ENCODE results near the gene OR2T2.
"Not testable (repeated sequence)": the region's sequence is repeated elsewhere in the genome, so short reads cannot be mapped to it uniquely, and the experiment has no call there.

Gene OR2T2

DNA sequence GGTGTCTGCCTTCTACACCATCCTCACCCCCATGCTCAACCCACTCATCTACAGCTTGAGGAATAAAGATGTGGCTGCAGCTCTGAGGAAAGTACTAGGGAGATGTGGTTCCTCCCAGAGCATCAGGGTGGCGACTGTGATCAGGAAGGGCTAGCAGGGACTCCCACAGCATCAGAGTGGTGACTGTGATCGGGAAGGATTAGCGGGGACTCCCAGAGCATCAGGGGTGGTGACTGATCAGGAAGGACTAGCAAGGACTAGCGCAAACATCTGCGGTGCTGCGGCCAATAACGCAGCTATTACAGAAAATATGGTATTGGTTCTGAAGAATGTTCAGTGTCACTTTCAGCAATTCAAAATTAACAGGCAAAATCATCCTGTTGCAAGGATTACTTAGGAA, 8.2 kb downstream of the OR2T2 start:
- DNase-seq: not testable (repeated sequence)

DNA sequence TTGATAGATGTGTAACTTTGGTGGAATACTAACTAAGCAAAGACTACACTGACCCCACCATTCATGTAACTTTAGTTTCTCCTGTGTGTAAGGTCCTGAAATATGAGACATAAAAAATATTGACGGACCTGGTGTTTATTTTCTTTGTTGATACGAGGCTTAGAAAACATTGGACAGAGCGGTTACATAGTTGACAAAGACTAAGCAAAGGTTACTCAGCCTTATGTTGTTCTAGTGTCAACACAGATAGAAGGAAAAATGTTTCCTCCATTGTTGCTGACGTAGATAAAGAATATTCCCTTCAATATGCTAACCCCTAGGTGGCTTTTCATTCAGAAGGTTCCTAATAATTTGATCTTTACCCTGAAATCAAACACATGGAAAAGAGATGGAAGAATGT, 9.6 kb downstream of the OR2T2 start:
- DNase-seq: not testable (repeated sequence)

DNA sequence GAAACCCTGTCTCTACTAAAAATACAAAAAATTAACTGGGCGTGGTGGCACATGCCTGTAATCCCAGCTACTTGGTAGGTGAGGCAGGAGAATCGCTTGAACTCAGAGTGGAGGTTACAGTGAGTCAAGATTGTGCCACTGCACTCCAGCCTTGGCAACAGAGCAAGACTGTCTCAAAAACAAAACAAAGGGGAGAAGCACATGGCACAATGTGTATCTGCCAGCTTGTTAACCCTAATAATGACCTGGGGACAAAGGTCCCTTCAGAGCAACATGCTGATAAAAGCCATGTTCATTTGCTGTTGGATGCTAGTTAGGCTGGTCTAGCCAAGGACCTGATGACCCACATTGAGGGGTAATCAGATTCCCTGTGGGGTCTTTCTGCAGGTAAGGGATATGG, 11.2 kb downstream of the OR2T2 start:
- not testable (repeated sequence) for DNase-seq

DNA sequence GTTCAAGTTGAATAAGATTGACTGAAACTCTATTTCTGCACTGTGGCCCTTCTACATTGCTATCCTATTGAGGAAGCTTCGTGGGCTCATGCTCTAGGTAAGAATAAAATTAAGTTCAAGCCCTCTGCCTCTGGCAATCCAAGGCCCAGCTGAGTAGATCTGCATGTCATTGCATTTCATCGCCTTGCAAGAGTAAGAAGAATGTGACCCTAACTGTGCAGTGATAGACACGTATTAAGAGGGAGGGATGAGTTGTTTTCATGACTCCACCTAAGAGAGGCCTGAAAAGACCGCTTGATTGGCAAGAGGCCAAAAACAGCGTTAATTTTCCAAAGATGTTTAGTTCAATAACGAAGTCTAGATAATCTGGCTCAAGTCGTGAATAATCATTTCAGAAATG, 13.7 kb downstream of the OR2T2 start:
- DNase-seq: not testable (repeated sequence)

DNA sequence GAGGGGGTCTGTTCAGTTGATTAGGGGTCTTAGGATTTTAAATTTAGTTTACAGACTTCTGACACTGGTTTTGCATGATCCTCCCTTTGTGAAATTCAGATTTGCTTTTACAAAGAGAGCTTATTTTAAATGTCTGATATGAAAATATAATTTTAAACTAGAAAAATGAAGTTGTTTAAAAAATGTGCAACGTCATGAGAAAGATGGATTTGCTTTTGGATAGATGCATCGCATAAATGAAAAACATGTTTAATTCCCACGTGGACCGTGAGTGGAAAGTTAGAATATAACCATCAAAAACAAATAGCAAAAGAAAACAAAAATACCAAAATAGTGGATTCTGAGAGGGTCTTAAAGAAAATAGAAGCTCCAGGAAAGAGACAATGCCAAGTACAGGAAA, 25.7 kb downstream of the OR2T2 start:
- no peak for DNase-seq

DNA sequence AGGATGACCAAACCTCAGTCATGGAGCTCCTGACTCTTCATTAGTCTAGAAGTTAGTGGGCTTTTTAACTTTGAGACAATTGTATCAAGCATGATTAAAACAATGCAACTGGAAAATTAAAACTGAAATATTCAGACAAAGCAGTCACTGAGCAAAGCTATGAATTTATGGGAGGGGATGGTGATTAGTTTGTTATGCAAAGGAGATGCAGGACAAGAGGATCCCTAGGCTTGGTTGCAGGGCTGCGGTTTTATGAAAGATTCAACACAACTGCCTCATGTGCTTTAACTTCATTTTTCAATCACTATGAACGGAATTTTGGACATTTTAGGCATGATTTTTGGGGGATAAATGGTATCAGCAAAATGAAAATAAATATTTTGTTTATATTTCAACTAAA, 26.7 kb downstream of the OR2T2 start:
- not testable (repeated sequence) for DNase-seq

DNA sequence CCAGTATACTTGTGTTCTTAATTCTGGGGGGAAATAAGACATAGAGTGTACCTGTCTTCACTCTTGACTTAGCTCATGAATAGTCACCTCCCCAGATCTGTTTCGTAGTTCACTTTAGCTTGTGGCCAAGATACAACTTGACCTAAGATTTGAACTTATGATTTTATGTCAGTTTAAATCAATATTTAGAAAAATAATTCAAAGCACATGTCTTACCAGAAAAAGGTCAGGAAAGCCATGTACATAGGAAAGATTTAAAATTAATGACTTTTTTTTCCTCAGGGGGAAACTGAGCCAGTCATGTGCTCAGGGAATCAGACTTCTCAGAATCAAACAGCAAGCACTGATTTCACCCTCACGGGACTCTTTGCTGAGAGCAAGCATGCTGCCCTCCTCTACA, 27.6 kb downstream of the OR2T2 start, which contains the start of gene OR2T3:
TSS of gene OR2T3 (plus strand) at position 301 of the 400 bp plus-strand sequence. CDS start at position 301, 0 bp downstream.
- DNase-seq: not testable (repeated sequence)

DNA sequence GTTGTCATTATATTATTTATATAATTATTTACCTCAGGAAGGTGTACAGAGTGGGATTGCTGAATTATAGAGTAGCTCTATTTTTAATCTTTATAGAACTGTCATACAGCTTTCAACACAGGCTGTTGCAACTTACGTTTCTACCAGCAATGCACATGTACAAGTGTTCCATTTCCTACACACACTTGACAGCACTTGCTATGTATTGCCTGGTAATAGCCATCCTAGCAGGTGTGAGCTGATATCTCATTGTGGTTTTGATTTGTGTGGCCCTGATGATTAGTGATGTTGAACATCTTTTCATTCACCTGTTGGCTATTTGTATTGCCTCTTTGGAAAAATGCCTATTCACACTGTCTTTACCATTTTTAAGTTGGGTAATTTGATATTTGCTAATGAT, 30.2 kb downstream of the OR2T2 start:
- not testable (repeated sequence) for DNase-seq

DNA sequence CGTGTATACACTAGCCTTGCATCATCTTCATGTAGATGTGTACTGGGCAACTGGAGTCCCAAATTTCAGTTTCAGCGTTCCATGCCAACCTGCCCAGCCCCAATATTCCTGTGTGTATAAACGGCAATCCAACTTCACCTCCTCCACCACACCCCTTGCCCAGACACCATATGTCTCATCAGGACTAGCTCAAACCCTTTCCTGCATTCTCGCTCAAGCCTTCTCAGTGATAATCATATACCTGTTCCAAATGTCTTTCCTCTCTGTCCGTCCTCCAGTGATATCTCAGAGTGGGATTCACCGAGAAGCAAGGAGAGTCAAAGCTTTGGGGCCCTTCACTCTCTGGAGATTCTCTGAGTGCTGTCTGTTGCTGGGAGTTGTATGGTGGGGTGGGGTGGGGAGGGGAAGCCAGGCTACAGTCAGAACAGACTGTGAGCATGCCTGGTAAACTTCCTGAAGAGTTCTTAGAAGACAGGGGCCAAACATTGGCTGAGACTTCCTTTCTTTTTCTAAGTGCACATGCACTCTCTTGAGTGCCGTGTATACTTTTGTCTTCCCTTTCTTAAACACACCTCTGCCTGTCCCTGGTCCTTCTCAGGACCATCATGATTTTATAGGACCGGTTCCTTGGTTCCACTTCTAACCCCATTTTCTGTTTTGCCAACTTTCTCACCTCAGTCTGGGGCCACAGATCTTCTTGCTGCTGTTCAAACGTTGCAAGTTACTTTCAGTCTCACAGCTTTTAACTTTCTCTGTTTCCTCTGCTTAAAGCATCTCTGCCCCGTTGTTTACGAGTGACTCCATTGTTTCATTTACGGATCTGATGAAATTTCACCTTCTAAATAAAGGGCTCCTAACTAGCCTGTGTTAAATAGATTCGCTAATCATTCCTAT, 36.5 kb downstream of the OR2T2 start:
- not testable (repeated sequence) for DNase-seq

DNA sequence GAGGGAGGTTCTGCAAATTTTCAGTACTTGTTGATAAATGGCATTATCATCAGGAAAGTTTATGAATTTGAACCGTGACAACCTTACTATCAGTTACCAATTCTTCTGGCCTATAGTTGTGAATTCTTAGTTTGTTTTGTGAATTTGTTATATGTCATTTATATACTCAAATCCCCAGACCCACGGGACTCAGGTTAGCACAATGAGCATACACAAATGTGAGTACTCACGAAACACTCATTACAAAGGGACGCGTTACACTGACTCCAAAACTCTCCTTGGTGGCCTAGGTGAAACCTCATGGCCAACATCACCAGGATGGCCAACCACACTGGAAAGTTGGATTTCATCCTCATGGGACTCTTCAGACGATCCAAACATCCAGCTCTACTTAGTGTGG, 42.9 kb downstream of the OR2T2 start, which contains the start of gene OR2T5:
TSS of gene OR2T5 (plus strand) at position 301 of the 400 bp plus-strand sequence. CDS start at position 301, 0 bp downstream.
- DNase-seq: not testable (repeated sequence)

DNA sequence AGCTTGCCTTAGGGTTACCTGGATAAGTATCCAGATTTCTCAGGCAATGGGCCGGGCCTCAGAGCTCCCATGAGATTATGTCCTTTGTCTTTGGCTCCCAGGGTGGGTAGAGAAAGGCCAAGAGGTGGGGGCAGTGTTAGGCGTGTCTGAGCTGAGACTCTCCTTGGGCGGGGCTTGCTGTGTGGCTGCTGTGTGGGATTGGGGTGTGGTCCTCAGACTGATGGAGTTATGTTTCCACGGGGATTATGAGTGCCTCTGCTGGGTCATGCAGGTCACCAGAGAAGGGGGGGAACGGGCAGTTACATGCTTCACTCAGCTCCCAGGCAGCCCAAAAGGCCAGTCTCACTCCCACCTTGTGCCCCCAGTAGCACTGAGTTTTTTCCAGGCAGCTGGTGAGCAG, 51.2 kb downstream of the OR2T2 start:
- not testable (repeated sequence) for DNase-seq

DNA sequence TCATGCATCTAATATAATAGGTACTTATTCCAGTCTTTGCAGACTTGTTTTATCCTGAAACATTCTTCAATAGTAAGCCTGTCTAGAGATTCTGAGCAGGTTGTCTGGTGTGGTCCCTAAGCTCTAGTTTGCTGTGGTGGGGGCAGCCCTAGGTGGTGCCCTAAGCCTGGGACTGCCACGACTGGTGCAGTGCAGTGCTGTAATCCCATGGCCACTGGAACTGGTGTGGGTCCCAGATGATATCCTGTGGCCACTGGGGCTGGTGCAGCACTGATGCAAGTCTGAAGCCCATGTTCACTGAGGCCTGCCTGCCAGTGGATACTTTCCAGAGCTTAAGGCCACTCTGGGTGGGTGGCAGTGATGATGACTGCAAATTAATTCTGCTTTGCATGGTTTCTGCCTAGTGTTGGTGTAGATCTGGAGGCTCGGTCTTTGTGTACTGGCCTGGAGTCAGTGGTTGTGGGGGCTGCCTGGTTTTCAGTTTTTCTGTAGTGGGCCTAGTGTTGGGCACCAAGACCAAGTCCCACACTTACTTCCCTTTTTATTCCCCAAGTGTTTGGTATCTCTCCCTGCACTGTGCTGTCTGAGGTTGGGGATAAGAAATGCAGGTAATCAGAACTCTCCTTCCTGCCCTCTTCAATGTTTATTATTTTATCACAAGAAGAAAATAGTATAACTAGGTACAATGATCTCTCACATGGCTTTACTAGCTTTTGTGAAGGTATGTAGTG, 55.0 kb downstream of the OR2T2 start:
- DNase-seq: not testable (repeated sequence)
